ACHN (cell line): Measurements from ENCODE around the gene HBE1.
"Not testable (repeated sequence)": the region's sequence is repeated elsewhere in the genome, so short reads cannot be mapped to it uniquely, and the experiment has no call there.

Experiments used
- DNase-seq: peaks from one replicate; pipeline ENCODE4 v3.0.0-alpha.2; 2015
- in situ Hi-C: cut with HindIII; loops from 2 replicates; pipeline ENCODE4 v1.10.0; 2017; ENCODE audit warnings: low sequenced_read_pairs, low pct_ligation_motif_present, low pct_unique_long_range_greater_than_20kb

HBE1 gene

GRCh38 chr11:5265832-5266231 is 3.9 kb downstream of the HBE1 start:
- in situ Hi-C loops = no loop called here
- DNase-seq = no peak

DNA sequence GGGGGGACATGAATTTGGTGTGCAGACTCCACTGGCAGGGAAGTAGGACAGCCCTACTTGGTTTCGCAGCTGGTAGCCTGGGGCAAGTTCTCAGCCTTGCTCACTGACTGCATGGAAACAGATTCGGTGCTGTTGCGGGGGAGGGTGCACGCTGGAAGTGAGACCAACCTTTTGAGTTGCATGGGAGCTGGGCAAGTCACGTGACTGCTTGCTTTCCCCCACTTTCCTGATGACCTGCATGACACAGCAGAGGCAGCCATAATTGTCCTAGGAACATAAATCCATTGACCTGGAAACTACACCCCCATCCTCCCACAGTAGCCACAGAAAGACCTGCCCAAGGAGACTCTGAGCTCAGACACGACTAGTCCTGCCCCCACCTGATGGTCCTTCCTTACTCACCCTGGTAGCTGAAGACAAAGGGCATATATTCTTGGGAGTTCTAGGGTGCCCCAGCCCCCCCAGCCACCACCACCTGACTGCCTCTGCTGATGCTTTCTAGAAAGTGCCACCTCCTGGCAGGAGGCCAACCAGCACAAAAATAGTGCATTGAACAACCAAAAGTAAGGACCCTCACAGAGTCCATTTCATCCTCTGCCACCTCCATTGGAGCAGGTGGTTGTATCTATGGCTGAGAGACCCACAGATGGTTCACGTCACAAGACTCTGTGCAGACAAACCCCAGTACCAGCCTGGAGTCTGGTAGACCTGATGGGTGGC is 11.0 kb downstream of the HBE1 start:
- no peak for DNase-seq
- in situ Hi-C loops = no loop called here

DNA sequence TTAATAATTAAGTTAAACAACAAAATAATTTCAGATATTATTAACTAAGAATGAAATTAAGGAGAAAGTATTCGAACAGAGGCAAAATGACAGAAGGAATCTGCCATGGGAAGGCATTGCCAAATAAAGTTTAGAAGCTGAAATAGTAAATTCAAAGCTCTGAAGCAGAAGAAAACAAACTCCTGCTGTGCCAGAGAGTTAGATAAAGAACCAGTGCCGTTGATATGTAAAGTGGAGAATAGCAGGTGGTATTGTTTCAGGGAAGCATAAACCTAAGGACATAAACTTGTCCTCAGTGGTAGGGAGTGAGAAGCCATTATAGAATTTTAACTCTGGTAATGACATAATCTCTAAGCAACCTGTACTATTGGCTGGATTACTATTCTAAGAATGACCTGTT is 12.4 kb downstream of the HBE1 start:
- in situ Hi-C loops = no loop called here

DNA sequence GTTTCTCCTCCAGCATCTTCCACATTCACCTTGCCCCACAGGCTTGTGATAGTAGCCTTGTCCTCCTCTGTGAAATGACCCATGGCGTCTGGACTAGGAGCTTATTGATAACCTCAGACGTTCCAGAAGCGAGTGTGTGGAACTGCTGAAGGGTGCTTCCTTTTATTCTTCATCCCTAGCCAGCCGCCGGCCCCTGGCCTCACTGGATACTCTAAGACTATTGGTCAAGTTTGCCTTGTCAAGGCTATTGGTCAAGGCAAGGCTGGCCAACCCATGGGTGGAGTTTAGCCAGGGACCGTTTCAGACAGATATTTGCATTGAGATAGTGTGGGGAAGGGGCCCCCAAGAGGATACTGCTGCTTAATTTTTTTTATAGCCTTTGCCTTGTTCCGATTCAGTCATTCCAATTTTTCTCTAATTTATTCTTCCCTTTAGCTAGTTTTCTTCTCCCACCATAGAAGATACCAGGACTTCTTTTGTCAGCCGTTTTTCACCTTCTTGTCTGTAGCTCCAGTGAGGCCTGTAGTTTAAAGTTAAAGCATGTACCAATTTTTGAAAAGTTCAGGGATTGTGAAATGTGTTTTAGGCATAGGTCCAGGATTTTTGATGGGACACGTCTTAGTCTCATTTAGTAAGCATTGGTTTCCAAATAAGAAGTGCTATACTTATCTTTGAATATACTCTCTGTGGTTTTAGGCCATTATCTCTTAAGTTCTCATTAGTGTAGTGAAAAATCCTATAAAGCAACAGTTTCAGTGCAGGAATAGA is 14.9 kb downstream of the HBE1 start, which contains the start of gene HBG2:
TSS of gene HBG2 (minus strand) at position 136 of the 768 bp plus-strand sequence. CDS start at position 83, 53 bp downstream.
- DNase-seq, in situ Hi-C loops: not testable (repeated sequence)

More for the DNA sequence above, 12.4 kb downstream of the HBE1 start:
- DNase-seq = no peak

DNA sequence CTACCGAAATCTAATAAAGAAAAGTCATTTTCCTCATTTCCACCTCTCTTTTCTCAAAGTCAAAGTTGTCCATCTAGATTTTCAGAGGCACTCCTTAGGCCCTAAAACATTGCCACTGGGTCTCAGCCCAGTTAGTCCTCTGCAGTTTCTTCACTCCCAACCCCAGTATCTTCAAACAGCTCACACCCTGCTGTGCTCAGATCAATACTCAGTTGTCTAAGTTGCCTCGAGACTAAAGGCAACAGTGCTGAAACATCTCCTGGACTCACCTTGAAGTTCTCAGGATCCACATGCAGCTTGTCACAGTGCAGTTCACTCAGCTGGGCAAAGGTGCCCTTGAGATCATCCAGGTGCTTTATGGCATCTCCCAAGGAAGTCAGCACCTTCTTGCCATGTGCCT is 15.7 kb downstream of the HBE1 start:
- in situ Hi-C loops, DNase-seq: not testable (repeated sequence)

- DNase-seq, in situ Hi-C loops: not testable (repeated sequence)
Observed at GRCh38 chr11:5253440-5253839, 16.3 kb downstream of the HBE1 start.

DNA sequence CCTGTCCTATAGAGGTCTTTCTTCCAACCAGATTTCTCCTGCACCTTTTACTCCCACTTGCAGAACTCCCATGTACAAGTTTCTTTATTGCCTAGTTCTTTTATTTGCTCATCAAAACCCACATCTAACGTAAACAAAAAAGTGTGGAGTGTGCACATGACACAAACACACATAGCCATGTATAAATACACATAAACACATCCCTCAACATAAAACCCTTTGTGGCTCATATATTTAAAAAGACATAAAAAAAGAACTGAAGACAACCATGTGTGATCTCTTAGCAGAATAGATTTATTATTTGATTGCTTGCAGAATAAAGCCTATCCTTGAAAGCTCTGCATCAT is 16.9 kb downstream of the HBE1 start:
- in situ Hi-C loops = no loop called here

DNA sequence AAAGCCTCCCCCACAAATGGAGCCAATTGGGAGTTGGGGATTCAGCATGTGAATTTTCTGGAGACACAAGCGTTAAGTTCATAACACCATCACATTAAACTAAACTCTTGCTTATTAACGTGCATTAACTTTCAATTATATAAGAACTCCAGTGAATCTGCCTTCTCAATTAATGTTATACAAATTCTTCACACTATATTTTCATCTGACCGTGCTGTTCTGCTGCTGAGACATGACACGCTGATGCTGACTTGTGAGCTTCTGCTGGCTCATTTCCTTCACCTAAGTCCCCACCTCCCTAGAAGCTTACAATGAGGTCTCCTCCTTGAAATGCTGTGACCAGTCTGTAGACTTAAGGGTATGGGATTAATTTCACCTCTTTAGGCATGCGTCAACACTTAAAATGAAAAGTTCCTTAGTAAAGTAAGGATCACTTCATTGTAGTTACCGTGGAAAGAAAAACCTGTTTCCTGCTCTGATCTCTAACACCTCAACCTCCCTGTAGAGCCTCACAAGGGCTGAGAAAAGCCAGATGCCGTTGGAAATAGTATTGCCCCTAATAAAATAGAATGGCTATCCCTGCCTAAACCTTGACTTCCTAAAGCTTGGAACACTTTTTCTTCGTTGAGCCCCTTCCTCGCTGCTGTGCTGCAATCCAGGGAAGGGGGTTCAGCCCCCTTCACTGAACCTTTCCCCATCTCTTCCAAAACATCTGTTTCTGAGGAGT is 17.4 kb downstream of the HBE1 start:
- no peak for DNase-seq
- in situ Hi-C loops = no loop called here

More for the DNA sequence above, 16.9 kb downstream of the HBE1 start:
- DNase-seq = no peak

GRCh38 chr11:5251746-5252145 is 18.0 kb downstream of the HBE1 start:
- in situ Hi-C loops = no loop called here
- no peak for DNase-seq

GRCh38 chr11:5250543-5251204 is 19.1 kb downstream of the HBE1 start:
- in situ Hi-C loops = no loop called here
- DNase-seq = no peak

DNA sequence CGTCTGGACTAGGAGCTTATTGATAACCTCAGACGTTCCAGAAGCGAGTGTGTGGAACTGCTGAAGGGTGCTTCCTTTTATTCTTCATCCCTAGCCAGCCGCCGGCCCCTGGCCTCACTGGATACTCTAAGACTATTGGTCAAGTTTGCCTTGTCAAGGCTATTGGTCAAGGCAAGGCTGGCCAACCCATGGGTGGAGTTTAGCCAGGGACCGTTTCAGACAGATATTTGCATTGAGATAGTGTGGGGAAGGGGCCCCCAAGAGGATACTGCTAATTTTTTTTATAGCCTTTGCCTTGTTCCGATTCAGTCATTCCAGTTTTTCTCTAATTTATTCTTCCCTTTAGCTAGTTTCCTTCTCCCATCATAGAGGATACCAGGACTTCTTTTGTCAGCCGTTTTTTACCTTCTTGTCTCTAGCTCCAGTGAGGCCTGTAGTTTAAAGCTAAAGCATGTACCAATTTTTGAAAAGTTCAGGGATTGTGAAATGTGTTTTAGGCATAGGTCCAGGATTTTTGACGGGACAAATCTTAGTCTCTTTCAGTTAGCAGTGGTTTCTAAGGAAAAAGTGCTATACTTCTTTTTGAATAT is 19.8 kb downstream of the HBE1 start, which contains the start of gene HBG1:
TSS of gene HBG1 (minus strand) at position 51 of the 590 bp plus-strand sequence. CDS start 53 bp downstream, outside the sequence.
- in situ Hi-C loops, DNase-seq: not testable (repeated sequence)

- DNase-seq, in situ Hi-C loops: not testable (repeated sequence)
Observed at GRCh38 chr11:5248498-5248897, 21.2 kb downstream of the HBE1 start.

GRCh38 chr11:5247472-5248192 is 22.1 kb downstream of the HBE1 start:
- no peak for DNase-seq

DNA sequence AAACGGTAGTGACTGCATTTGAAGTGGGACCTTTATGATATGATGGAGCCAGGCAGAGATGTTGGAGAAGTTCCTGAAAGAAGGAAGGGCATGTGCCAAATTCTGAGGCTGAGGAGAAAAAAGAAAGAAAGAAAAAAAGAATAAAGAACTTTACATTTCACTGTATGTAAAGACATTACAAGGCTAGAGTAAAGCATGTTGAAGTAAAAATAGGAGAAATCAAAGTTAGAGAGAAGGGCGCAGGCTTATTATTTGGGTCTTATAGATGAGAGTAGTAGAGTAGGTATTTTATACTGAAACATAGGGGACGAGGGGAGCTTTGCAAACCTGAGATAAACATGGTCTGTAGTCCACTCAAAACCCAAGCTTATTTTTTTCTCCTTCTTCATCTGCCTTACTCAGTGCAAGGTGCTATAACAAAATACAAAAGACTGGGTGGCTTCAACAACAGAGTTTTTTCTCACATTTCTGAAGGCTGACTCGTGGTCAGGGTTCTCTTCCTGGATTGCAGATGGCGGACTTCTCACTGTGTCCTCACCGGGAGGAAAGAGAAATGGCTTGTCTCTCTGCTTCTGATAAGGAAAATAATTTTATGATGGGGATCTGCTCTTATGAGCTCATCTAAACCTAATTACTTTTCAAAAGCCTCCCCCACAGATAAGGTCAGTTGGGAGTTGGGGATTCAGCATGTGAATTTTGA is 22.8 kb downstream of the HBE1 start:
- DNase-seq = no peak
- in situ Hi-C loops = no loop called here

More at GRCh38 chr11:5247472-5248192, 22.1 kb downstream of the HBE1 start:
- in situ Hi-C loops = no loop called here

- in situ Hi-C loops = no loop called here
- no peak for DNase-seq
Observed at GRCh38 chr11:5245155-5245554, 24.6 kb downstream of the HBE1 start.

DNA sequence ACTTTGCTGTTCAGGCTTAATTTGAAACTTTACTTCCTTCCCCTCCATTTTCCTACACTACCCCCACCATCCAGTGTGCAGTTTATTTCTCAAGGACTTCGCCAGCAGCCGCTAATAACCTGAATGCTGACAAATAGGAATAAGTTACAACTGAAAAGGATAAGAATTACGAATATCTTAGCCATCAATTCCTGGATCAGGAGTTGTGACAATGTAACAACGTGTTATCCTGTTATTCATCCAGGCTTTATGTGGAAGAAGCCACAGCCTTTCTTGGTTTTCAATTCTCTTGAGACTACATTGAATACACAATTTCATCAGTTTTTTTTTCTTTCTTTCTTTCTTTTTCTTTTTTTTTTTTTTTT is 25.9 kb downstream of the HBE1 start:
- in situ Hi-C loops = no loop called here

More for the DNA sequence above, 25.9 kb downstream of the HBE1 start:
- DNase-seq = no peak
